ENCODE measurements around the gene PGM1.

GRCh38 chr1:63659448-63659847, 66.2 kb downstream of the PGM1 start:
- TF ChIP-seq CTCF (IDR thresholded peaks at IDR 0.05) = no peak
- TF ChIP-seq POLR2AphosphoS5 (IDR thresholded peaks at IDR 0.05; ENCODE audit: low read depth, low read length) = no peak

Data from Panc1 (cell line).